NCI-H128 (cell line): ENCODE data around the gene PITPNM3.

ENCODE experiments used
- DNase-seq: peaks from one replicate; lab custom pipeline; 2025; ENCODE audit not compliant: unreplicated experiment; lab: John Stamatoyannopoulos, UW

Gene PITPNM3

GRCh38 chr17:6480303-6480675, 76.1 kb downstream of the PITPNM3 start:
- DNase-seq: no peak

- DNase-seq: no peak
These were observed 76.6 kb downstream of the PITPNM3 start for GRCh38 chr17:6479622-6480302.

GRCh38 chr17:6478486-6478885, 77.9 kb downstream of the PITPNM3 start:
- DNase-seq: no peak

- DNase-seq: no peak
These were observed 78.4 kb downstream of the PITPNM3 start for GRCh38 chr17:6477831-6478383.

- DNase-seq: no peak
These were observed 79.6 kb downstream of the PITPNM3 start for GRCh38 chr17:6476810-6477179.

- DNase-seq: no peak
These were observed 80.1 kb downstream of the PITPNM3 start for GRCh38 chr17:6476076-6476809.

- DNase-seq: no peak
These were observed 80.9 kb downstream of the PITPNM3 start for GRCh38 chr17:6475411-6475810.

- DNase-seq: no peak
These were observed 81.4 kb downstream of the PITPNM3 start for GRCh38 chr17:6474906-6475305.

GRCh38 chr17:6474376-6474775, 82.0 kb downstream of the PITPNM3 start:
- DNase-seq: no peak

GRCh38 chr17:6473128-6473767, 83.1 kb downstream of the PITPNM3 start:
- DNase-seq: no peak

- no peak for DNase-seq
These were observed 83.8 kb downstream of the PITPNM3 start for GRCh38 chr17:6472517-6472916.

- no peak for DNase-seq
These were observed 84.6 kb downstream of the PITPNM3 start for GRCh38 chr17:6471531-6472465.

GRCh38 chr17:6470751-6471521, 85.4 kb downstream of the PITPNM3 start:
- no peak for DNase-seq

- DNase-seq: no peak
These were observed 86.1 kb downstream of the PITPNM3 start for GRCh38 chr17:6470146-6470718.

GRCh38 chr17:6468051-6468790, 88.1 kb downstream of the PITPNM3 start:
- no peak for DNase-seq

GRCh38 chr17:6467567-6467966, 88.8 kb downstream of the PITPNM3 start:
- no peak for DNase-seq

GRCh38 chr17:6465206-6466003, 91.0 kb downstream of the PITPNM3 start:
- no peak for DNase-seq

- DNase-seq: no peak
These were observed 91.8 kb downstream of the PITPNM3 start for GRCh38 chr17:6464446-6465041.
